GM12878 (cell line): ENCODE data around the gene HNF4A. TPM values are rescaled to one million over a fixed set of nuclear protein-coding genes. Genes with fewer than 3 reads are reported as not detected.
A peak's percentile ranks its signal among the peaks of the same experiment; 100 is the strongest.

Experiments
- ASH2L ChIP-seq: fragments of 300-600, 200-600 bp; sonication (generic); IDR thresholded peaks from 2 replicates; pipeline ENCODE4 v1.6.1; 2017; ENCODE audit warnings: low read depth, mild to moderate bottlenecking, borderline replicate concordance
- BACH1 ChIP-seq: fragments of 450-650 bp; IDR thresholded peaks from 2 replicates; pipeline ENCODE4 v1.6.1; 2017; ENCODE audit warnings: mild to moderate bottlenecking, borderline replicate concordance
- BHLHE40 ChIP-seq, 2 experiments: fragments of 450-650 bp in 1 of 2; IDR thresholded peaks; 2 replicates each; pipeline ENCODE4 v1.6.1; 2011 to 2017; ENCODE audit warnings: low read depth in 2 of 2, borderline replicate concordance in 1 of 2, improper control_type of control experiment in 1 of 2, low read length in 1 of 2, mild to moderate bottlenecking in 1 of 2
- CTCF ChIP-seq, 3 experiments: IDR thresholded peaks in 2 of 3; conservative IDR thresholded peaks in 1 of 3; 2 replicates each; pipeline ENCODE4 v1.5.1; 2011; ENCODE audit warnings: low read depth in 3 of 3, low read length in 3 of 3, mild to moderate bottlenecking in 3 of 3, control low read depth in 2 of 3, moderate library complexity in 2 of 3, inconsistent platforms in 1 of 3, mixed read lengths in 1 of 3; ENCODE audit not compliant: control insufficient read depth in 2 of 3, insufficient read depth in 1 of 3; ENCODE audit errors: extremely low read depth in 1 of 3
- EGR1 ChIP-seq, 2 experiments: IDR thresholded peaks; 1 replicate in 1 of 2; 2 replicates in 1 of 2; pipeline ENCODE4 v1.6.1; 2011 to 2012; ENCODE audit warnings: low read depth in 2 of 2, low read length in 2 of 2, borderline replicate concordance in 1 of 2, mild to moderate bottlenecking in 1 of 2, moderate library complexity in 1 of 2
- ESRRA ChIP-seq: IDR thresholded peaks from 2 replicates; pipeline ENCODE4 v1.6.1; 2012; ENCODE audit warnings: mild to moderate bottlenecking, low read length, improper control_type of control experiment
- GATAD2B ChIP-seq: fragments of 450-650 bp; conservative IDR thresholded peaks from 2 replicates; pipeline ENCODE4 v1.6.1; 2017; ENCODE audit warnings: low read depth, mild to moderate bottlenecking, moderate library complexity
- HCFC1 ChIP-seq: fragments of 150-350 bp; IDR thresholded peaks from 2 replicates; pipeline ENCODE4 v1.6.1; 2014; ENCODE audit warnings: low read length
- IKZF2 ChIP-seq, 2 experiments: fragments of 450-650 bp; IDR thresholded peaks; 2 replicates each; pipeline ENCODE4 v1.6.1; 2017; ENCODE audit warnings: mild to moderate bottlenecking in 2 of 2, moderate library complexity in 2 of 2
- MAX ChIP-seq: IDR thresholded peaks from 2 replicates; pipeline ENCODE4 v1.6.1; 2012; ENCODE audit warnings: low read depth, low read length, improper control_type of control experiment
- MEF2B ChIP-seq: fragments of 450-650 bp; IDR thresholded peaks from 2 replicates; pipeline ENCODE4 v1.6.1; 2018; ENCODE audit warnings: mild to moderate bottlenecking, moderate library complexity; ENCODE audit not compliant: partially characterized antibody, poor library complexity, severe bottlenecking
- PML ChIP-seq: IDR thresholded peaks from 2 replicates; pipeline ENCODE4 v1.6.1; 2012; ENCODE audit warnings: low read length, inconsistent platforms
- POLR2AphosphoS5 ChIP-seq: IDR thresholded peaks from 2 replicates; pipeline ENCODE4 v1.6.1; 2011; ENCODE audit warnings: mild to moderate bottlenecking, low read length, inconsistent platforms
- SMARCA5 ChIP-seq: fragments of 450-650 bp; IDR thresholded peaks from 2 replicates; pipeline ENCODE4 v1.6.1; 2017; ENCODE audit warnings: mild to moderate bottlenecking
- TCF3 ChIP-seq: IDR thresholded peaks from 2 replicates; pipeline ENCODE4 v1.6.1; 2012; ENCODE audit warnings: low read depth, mild to moderate bottlenecking, low read length, borderline replicate concordance; ENCODE audit not compliant: insufficient read depth
- YY1 ChIP-seq: IDR thresholded peaks from 2 replicates; pipeline ENCODE4 v1.6.1; 2011; ENCODE audit warnings: low read depth, mild to moderate bottlenecking, low read length
- ZBTB40 ChIP-seq: fragments of 450-650 bp; IDR thresholded peaks from 2 replicates; pipeline ENCODE4 v1.6.1; 2016; ENCODE audit warnings: mild to moderate bottlenecking, moderate library complexity, borderline replicate concordance
- ZNF687 ChIP-seq: fragments of 450-650 bp; IDR thresholded peaks from 2 replicates; pipeline ENCODE4 v1.6.1; 2017; ENCODE audit warnings: mild to moderate bottlenecking, moderate library complexity
- polyA plus RNA-seq, 11 experiments: library from polyadenylated mRNA; depleted of rRNA in 4 of 11; unstranded in 6 of 11; stranded (reverse) in 5 of 11; fragments of >200 nt; fragmentation: Nextera tagmentation in 4 of 11; fragmentation: Illumina TruSeq in 1 of 11; extraction: Ambion mirVana in 4 of 11; extraction: Trizol in 1 of 11; gene quantifications; 1 replicate in 1 of 11; 2 replicates in 10 of 11; pipeline versions ENCODE4 v1.2.1 to v1.2.3, GENCODE V29; 2011 to 2016; ENCODE audit warnings: inconsistent platforms in 2 of 11, missing spikeins in 2 of 11, low read depth in 1 of 11
- total RNA-seq, 4 experiments: library from RNA; depleted of rRNA in 3 of 4; stranded (reverse); fragments of >200 nt in 3 of 4; fragmentation: Illumina TruSeq in 1 of 4; extraction: Trizol in 1 of 4; gene quantifications; 2 replicates each; pipeline versions ENCODE4 v1.2.1 to v1.2.3, GENCODE V29; 2013 to 2021

Gene HNF4A
- total and polyA plus RNA-seq, 10 of the 15 experiments (the other 5 are each of a cell fraction or from before 2014, with no cell fraction given) = 0.21 TPM; not detected in 9

GRCh38 chr20:44475694-44476560 lies 120.4 kb downstream of the HNF4A start, which contains the start of gene TTPAL (continued):
- TF ChIP-seq POLR2AphosphoS5 (peak; percentile 95), HCFC1 (peak; percentile 42; the same call in 1 of the 2 replicates), TCF3 (peak; percentile 76; the same call in 1 of the 2 replicates), BACH1 (peak; percentile 91), MAX (peak; percentile 60), ZNF687 (peak; percentile 95), IKZF2 (IDR thresholded peaks at IDR 0.05) (peak; percentile 23 to 44; a peak in 1 of 4 replicates), GATAD2B (0 out of 2 replicates have a peak, but pooled peaks have one; percentile 82), SMARCA5 (peak; percentile 50), ASH2L (no peak), MEF2B (peak; percentile 32), PML (peak; percentile 92; the same call in 1 of the 2 replicates), ESRRA (no peak), BHLHE40 (IDR thresholded peaks at IDR 0.05; ENCODE audit: borderline replicate concordance in 1 of 2, low read depth in 2 of 2, low read length in 1 of 2) (peak in 1 of 2 experiments; percentile 74; a peak in 3 of 4 replicates), EGR1 (IDR thresholded peaks at IDR 0.05; ENCODE audit: borderline replicate concordance in 1 of 2, low read depth in 2 of 2, low read length in 2 of 2) (peak in 1 of 2 experiments; percentile 93; a peak in 2 of 3 replicates), ZBTB40 (peak; percentile 85), CTCF (IDR thresholded peaks at IDR 0.05 in 2 of 3, conservative IDR thresholded peaks at IDR 0.05 in 1 of 3; ENCODE audit: control insufficient read depth in 2 of 3, extremely low read depth in 1 of 3, insufficient read depth in 1 of 3, low read depth in 3 of 3, low read length in 3 of 3) (peak; percentile 11 to 60 (median 17); a peak in 3 of 6 replicates), YY1 (peak; percentile 36; the same call in 1 of the 2 replicates)
